Sigmoid colon (tissue), 7 donors: ENCODE data around the gene B4GALNT3. TPM values are rescaled to one million over a fixed set of nuclear protein-coding genes. Genes with fewer than 3 reads are reported as not detected.

ENCODE experiments used
- DNase-seq: peaks from one replicate; pipeline ENCODE4 v3.0.0-alpha.2; 2019
- H3K27ac ChIP-seq, 4 donors: fragments of 200-600 bp; sonication (generic); one replicate each; pipeline ENCODE4 v1.5.1; 2016 to 2019; ENCODE audit warnings: mild to moderate bottlenecking in 1 of 4
- H3K27me3 ChIP-seq, 3 donors: fragments of 200-600 bp; sonication (generic); one replicate each; pipeline ENCODE4 v1.5.1; 2019; ENCODE audit warnings: mild to moderate bottlenecking in 1 of 3
- H3K36me3 ChIP-seq, 4 donors: fragments of 200-600 bp; sonication (generic); one replicate each; pipeline ENCODE4 v1.5.1; 2016 to 2019
- H3K4me1 ChIP-seq, 4 donors: fragments of 200-600 bp; sonication (generic); one replicate each; pipeline ENCODE4 v1.5.1; 2017 to 2019
- H3K4me3 ChIP-seq, 4 donors: fragments of 200-600 bp; sonication (generic); one replicate each; pipeline ENCODE4 v1.5.1; 2017 to 2019; ENCODE audit warnings: mild to moderate bottlenecking in 2 of 4, moderate library complexity in 1 of 4
- H3K9me3 ChIP-seq, 4 donors: fragments of 200-600 bp in 3 of 4; sonication (generic) in 3 of 4; one replicate each; pipeline versions ENCODE4 v1.5.1 to v1.6.1; 2013 to 2019
- EP300 ChIP-seq, 4 donors: sonication (generic); formaldehyde crosslinking; IDR thresholded peaks; one replicate each; pipeline ENCODE4 v1.6.1; 2017; ENCODE audit warnings: antibody characterized with exemption in 4 of 4
- POLR2A ChIP-seq, 2 donors: fragments of 450-650 bp; IDR thresholded peaks; one replicate each; pipeline ENCODE4 v1.6.1; 2016; ENCODE audit warnings: antibody characterized with exemption in 2 of 2, mild to moderate bottlenecking in 2 of 2, moderate library complexity in 2 of 2
- POLR2AphosphoS5 ChIP-seq, 4 donors: sonication (generic); formaldehyde crosslinking; IDR thresholded peaks; one replicate each; pipeline ENCODE4 v1.6.1; 2017; ENCODE audit warnings: antibody characterized with exemption in 4 of 4
- WGBS, 2 donors: extraction: QIAGEN DNeasy Blood & Tissue Kit; methylation state at CpG; one replicate each; pipeline ENCODE4 v1.1.7; 2013; 5-methylcytosine and 5-hydroxymethylcytosine counted together
- intact Hi-C: fragments of 100-400 bp; cut with DNase I; formaldehyde crosslinking; loops from one replicate; pipeline ENCODE4 v1.15.1; 2023
- polyA plus RNA-seq, 3 donors: library from polyadenylated mRNA; stranded (reverse); fragments of 200-250 nt; gene quantifications; one replicate each; pipeline ENCODE4 v1.2.3, GENCODE V29; 2013
- total RNA-seq, 4 donors: library from RNA; depleted of rRNA; stranded (reverse); fragments of >200 nt; gene quantifications; one replicate each; pipeline ENCODE4 v1.1.0, GENCODE V29; 2016
- TF ChIP-seq, protein P1 (sequence below), 4 experiments: fragments of 450-650 bp in 3 of 4; fragments of 200-600 bp in 1 of 4; IDR thresholded peaks; one replicate each; pipeline ENCODE4 v1.5.1; 2016 to 2019; ENCODE audit warnings: antibody characterized with exemption in 4 of 4, mild to moderate bottlenecking in 3 of 4, moderate library complexity in 2 of 4
- donor health status: healthy with polysubstance abuse.
- donor health status: Bipolar disorder and iron deficiency.
- donor health status: healthy.

The B4GALNT3 gene
- total and polyA plus RNA-seq, 7 donors: under 0.01 to 74.2 (median 0.36) TPM

DNA sequence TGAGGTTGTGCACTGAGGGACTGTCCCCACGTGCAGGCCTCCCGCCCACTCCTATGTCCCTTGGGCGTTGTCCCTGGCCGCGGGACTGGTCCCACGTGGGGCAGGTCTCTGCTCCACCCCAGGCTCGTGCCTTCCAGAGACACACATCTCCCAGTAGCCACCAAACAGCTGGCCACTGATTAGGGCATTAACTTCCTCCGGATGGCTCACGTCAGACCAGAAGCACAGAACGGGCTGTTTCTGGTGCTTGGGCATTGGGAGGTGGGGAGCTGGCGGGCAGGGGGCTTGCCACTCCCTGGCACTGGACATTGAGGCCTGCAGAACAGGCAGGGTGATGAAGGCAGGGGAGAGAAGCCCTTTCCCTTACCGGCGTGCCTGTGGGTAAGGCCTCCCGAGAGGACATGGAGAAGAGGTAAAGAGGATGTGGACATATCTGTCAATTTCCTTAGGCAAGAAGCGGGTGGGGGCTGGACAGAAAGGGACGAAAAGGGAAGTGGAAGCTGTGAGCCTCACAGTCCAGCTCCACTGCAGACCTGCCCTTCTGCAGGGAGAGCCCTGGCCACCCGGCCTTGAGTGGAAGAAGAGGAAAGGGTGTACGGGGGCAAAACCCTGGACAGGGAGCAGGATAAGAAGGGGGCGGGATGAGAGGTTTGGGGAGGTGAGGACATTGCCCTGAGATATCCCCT, 102.3 kb downstream of the B4GALNT3 start:
- intact Hi-C loops: loop anchor here (10.0 kb wide), 1 partner anchor 533 kb away; no protein-coding TSS in a partner anchor
- WGBS, 2 donors: 65 to 70% methylated on average over 19 of the region's 19 CpGs
- no peaks in the 10 kb centered on the region for H3K36me3 ChIP-seq
- H3K4me3 ChIP-seq: peak overlapping the region in 2 of 4 donors; percentile 15 to 17
- peak; percentile 85 for DNase-seq
- H3K4me1 ChIP-seq: no peaks in the 10 kb centered on the region
- H3K27ac ChIP-seq: no peak overlapping the region
- no peaks in the 10 kb centered on the region for H3K9me3 ChIP-seq
- TF ChIP-seq POLR2AphosphoS5 (IDR thresholded peaks at IDR 0.05) (peak in 2 of 4 donors; percentile 23 to 50), EP300 (IDR thresholded peaks at IDR 0.05) (no peak)
- TF ChIP-seq, protein P1, sequence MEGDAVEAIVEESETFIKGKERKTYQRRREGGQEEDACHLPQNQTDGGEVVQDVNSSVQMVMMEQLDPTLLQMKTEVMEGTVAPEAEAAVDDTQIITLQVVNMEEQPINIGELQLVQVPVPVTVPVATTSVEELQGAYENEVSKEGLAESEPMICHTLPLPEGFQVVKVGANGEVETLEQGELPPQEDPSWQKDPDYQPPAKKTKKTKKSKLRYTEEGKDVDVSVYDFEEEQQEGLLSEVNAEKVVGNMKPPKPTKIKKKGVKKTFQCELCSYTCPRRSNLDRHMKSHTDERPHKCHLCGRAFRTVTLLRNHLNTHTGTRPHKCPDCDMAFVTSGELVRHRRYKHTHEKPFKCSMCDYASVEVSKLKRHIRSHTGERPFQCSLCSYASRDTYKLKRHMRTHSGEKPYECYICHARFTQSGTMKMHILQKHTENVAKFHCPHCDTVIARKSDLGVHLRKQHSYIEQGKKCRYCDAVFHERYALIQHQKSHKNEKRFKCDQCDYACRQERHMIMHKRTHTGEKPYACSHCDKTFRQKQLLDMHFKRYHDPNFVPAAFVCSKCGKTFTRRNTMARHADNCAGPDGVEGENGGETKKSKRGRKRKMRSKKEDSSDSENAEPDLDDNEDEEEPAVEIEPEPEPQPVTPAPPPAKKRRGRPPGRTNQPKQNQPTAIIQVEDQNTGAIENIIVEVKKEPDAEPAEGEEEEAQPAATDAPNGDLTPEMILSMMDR (IDR thresholded peaks at IDR 0.05): no peak
- H3K27me3 ChIP-seq: no peaks in the 10 kb centered on the region

DNA sequence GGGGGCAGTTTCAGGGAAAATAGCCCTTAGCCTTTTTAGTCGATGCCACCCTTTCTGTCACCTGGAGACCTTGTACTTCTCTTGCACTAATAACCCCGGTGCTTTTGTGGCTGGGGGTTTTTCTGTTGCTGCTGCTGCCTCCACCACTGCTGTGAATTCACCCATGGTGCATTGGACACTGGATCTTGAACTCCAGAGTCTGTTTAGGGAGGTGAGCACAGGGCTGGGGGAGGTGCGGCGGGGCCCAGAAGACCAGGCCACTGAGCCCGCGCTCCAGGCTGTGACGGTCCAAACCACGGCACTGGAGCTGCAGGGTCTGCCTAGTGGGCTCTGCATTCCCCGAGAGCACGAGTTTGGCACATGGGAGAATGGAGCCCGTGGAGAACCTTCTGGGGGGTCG, 102.9 kb downstream of the B4GALNT3 start:
- Histone ChIP-seq H3K9me3 (no peaks in the 10 kb centered on the region), H3K27ac (no peak overlapping the region), H3K36me3 (no peaks in the 10 kb centered on the region), H3K27me3 (no peaks in the 10 kb centered on the region), H3K4me1 (no peaks in the 10 kb centered on the region), H3K4me3 (peak overlapping the region in 2 of 4 donors; percentile 15 to 17)
- intact Hi-C loops: loop anchor here (10.0 kb wide), 1 partner anchor 532 kb away; no protein-coding TSS in a partner anchor
- WGBS, 2 donors: 83 to 91% methylated on average over 12 of the region's 12 CpGs
- no peak for DNase-seq
- TF ChIP-seq, protein P1 (IDR thresholded peaks at IDR 0.05): no peak
- no peak for TF ChIP-seq EP300 (IDR thresholded peaks at IDR 0.05)
- TF ChIP-seq POLR2A (IDR thresholded peaks at IDR 0.05): no peak
- no peak for TF ChIP-seq POLR2AphosphoS5 (IDR thresholded peaks at IDR 0.05)

DNA sequence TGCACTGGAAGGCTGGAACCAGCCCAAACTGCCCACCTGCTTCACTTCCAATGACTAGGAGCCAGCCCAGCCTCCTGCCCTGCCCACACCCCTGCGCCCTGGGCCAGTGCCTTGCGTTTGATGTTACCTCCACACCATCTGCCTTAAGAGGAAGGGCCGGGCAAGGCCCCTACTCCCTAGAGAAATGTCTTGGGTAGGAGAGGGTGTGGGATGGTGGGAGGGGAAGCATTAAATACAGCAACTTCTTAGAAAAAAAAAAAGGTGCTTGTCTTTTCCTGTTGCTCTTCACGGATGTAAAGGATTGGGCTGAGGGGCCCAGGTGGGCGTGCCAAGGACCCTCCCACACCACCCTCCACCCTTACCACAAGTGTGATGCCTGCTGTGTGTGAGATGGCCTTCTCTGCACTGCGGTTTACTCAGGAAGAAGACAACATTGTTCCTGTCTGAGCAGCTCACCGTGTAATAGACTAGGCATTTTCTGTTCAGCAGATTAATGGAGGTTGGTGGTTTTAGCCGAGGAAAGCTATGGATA, 103.6 kb downstream of the B4GALNT3 start:
- DNase-seq: no peak
- H3K4me1 ChIP-seq: no peaks in the 10 kb centered on the region
- no peaks in the 10 kb centered on the region for H3K36me3 ChIP-seq
- H3K27me3 ChIP-seq: no peaks in the 10 kb centered on the region
- H3K4me3 ChIP-seq: peak overlapping the region in 1 of 4 donors; percentile 15
- WGBS, 2 donors: 46 to 52% methylated on average over 8 of the region's 8 CpGs
- TF ChIP-seq, protein P1 (IDR thresholded peaks at IDR 0.05): no peak
- no peak for TF ChIP-seq POLR2AphosphoS5 (IDR thresholded peaks at IDR 0.05)
- no peak for TF ChIP-seq EP300 (IDR thresholded peaks at IDR 0.05)
- no peak for TF ChIP-seq POLR2A (IDR thresholded peaks at IDR 0.05)
- intact Hi-C loops: loop anchor here (10.0 kb wide), 1 partner anchor 531 kb away; no protein-coding TSS in a partner anchor
- no peaks in the 10 kb centered on the region for H3K9me3 ChIP-seq
- no peak overlapping the region for H3K27ac ChIP-seq

DNA sequence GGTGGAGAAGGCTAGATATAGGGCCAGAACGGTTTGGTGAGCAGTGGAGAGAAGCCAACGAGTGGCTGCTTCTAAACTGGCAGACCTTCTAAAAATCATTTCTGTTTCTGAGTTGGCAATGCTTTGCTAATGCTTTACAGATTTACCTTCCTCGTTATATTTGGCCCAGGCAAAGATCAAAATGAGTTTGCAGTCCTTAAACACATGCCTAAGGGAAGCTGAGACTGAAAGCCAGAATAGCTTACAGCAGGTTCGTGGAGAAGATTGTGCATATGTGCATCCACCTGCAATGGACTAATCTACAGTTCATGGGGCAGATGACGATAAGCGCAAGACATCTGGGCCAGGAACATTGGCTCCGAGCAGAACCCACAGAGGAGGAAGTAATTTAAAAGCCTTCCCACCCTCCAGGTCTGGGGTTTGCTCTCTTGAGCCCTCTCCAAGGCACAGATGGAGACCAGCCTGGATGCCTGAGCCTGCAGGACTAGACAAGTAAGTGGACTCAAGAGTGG, 104.1 kb downstream of the B4GALNT3 start:
- TF ChIP-seq EP300 (IDR thresholded peaks at IDR 0.05): no peak
- TF ChIP-seq POLR2A (IDR thresholded peaks at IDR 0.05): no peak
- TF ChIP-seq POLR2AphosphoS5 (IDR thresholded peaks at IDR 0.05): no peak
- TF ChIP-seq, protein P1 (IDR thresholded peaks at IDR 0.05): no peak
- no peak overlapping the region for H3K4me3 ChIP-seq

More for the DNA sequence above, 104.1 kb downstream of the B4GALNT3 start:
- Histone ChIP-seq H3K9me3 (no peaks in the 10 kb centered on the region), H3K27ac (no peak overlapping the region), H3K27me3 (no peaks in the 10 kb centered on the region), H3K4me1 (no peaks in the 10 kb centered on the region), H3K36me3 (no peaks in the 10 kb centered on the region)
- 47 to 52% methylated on average over 7 of the region's 7 CpGs for WGBS, 2 donors
- no peak for DNase-seq
- intact Hi-C loops: loop anchor here (10.0 kb wide), 1 partner anchor 531 kb away; no protein-coding TSS in a partner anchor
